Measurements from ENCODE around the gene MLN. TPM values are rescaled to one million over a fixed set of nuclear protein-coding genes. Genes with fewer than 3 reads are reported as not detected.
"Not testable (repeated sequence)": the region's sequence is repeated elsewhere in the genome, so short reads cannot be mapped to it uniquely, and the experiment has no call there.

The MLN gene
- total and polyA plus RNA-seq, 2 of the 4 experiments (the other 2 are of a cell fraction): not detected

DNA sequence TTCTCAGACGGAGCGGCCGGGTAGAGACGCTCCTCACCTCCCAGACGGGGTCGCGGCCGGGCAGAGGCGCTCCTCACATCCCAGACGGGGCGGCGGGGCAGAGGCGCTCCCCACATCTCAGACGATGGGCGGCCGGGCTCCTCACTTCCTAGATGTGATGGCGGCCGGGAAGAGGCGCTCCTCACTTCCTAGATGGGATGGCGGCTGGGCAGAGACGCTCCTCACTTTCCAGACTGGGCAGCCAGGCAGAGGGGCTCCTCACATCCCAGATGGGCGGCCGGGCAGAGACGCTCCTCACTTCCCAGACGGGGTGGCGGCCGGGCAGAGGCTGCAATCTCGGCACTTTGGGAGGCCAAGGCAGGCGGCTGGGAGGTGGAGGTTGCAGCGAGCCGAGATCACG lies 29.0 kb upstream of the MLN start:
- H2BK20ac ChIP-seq (ENCODE audit: low read depth, low read length); BruUV-seq (replicated peaks); CTCF ChIA-PET; H3K4me3 ChIP-seq (ENCODE audit: insufficient read depth, low read depth, low read length); H3K9ac ChIP-seq (ENCODE audit: low read depth, low read length); H3K23ac ChIP-seq (ENCODE audit: low read depth, low read length); H3K18ac ChIP-seq (ENCODE audit: low read depth, low read length); H2BK120ac ChIP-seq (ENCODE audit: low read depth, low read length); POLR2A ChIA-PET (ENCODE audit: unreplicated experiment); H3K79me1 ChIP-seq (ENCODE audit: low read depth in 1 of 2, low read length in 2 of 2); H4K91ac ChIP-seq (ENCODE audit: insufficient read depth, low read depth, low read length); H2BK5ac ChIP-seq (ENCODE audit: low read depth, low read length, poor library complexity, severe bottlenecking); DNase-seq; H3K9me1 ChIP-seq (ENCODE audit: insufficient read depth, low read length); H3K4me1 ChIP-seq (ENCODE audit: control insufficient read depth, insufficient read depth, low read length); H4K5ac ChIP-seq (ENCODE audit: low read depth, low read length); H3K9me3 ChIP-seq (ENCODE audit: control insufficient read depth, insufficient read depth, low read length); H3K4me2 ChIP-seq (ENCODE audit: low read depth, low read length); H2BK15ac ChIP-seq (ENCODE audit: low read depth, low read length); H3K14ac ChIP-seq (replicated peaks; ENCODE audit: low read depth, low read length); H2AFZ ChIP-seq (replicated peaks; ENCODE audit: low read length, poor library complexity); ATAC-seq (ENCODE audit: low read depth); H3K56ac ChIP-seq (ENCODE audit: extremely low read depth, insufficient read depth, low read length); H3K27ac ChIP-seq (ENCODE audit: insufficient read depth, low read length); dilution Hi-C loops (cut with HindIII; ENCODE audit: low sequenced_read_pairs, unreplicated experiment); intact Hi-C loops (cut with micrococcal nuclease); in situ Hi-C loops (cut with MboI; ENCODE audit: low sequenced_read_pairs); H4K20me1 ChIP-seq (ENCODE audit: insufficient read depth, low read length); H2AK9ac ChIP-seq (replicated peaks; ENCODE audit: low read depth, low read length, poor library complexity); H4K8ac ChIP-seq (ENCODE audit: low read depth in 2 of 2, low read length in 2 of 2); H3K4ac ChIP-seq (ENCODE audit: low read depth, low read length); H3K36me3 ChIP-seq (ENCODE audit: control insufficient read depth, insufficient read depth, low read length); H2AK5ac ChIP-seq (ENCODE audit: low read depth, low read length): not testable (repeated sequence)
- no CpG with 5 or more reads among the region's 32 CpGs for WGBS, 2 experiments (ENCODE audit: extremely low coverage in 2 of 2, insufficient read length in 1 of 2)
- peaks cover 28% of the 10 kb centered on the region for H3K27me3 ChIP-seq (ENCODE audit: control insufficient read depth, insufficient read depth, low read length)

DNA sequence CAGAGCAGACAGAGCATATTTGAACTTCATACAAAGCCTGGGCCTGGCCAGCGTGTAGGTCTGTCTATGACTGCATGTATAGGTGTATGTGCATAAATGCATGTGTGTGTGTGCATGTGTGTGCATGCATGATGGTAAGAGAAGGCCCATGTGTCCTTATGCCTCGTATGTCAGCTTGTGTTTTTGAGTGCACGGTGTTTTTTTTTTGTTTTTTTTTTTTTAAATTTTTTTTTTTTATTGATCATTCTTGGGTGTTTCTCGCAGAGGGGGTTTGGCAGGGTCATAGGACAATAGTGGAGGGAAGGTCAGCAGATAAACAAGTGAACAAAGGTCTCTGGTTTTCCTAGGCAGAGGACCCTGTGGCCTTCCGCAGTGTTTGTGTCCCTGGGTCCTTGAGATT lies 27.9 kb upstream of the MLN start:
- H3K4me3 ChIP-seq (ENCODE audit: insufficient read depth, low read depth, low read length); H3K56ac ChIP-seq (ENCODE audit: extremely low read depth, insufficient read depth, low read length); H2AK9ac ChIP-seq (replicated peaks; ENCODE audit: low read depth, low read length, poor library complexity); H2AK5ac ChIP-seq (ENCODE audit: low read depth, low read length); H4K91ac ChIP-seq (ENCODE audit: insufficient read depth, low read depth, low read length); H3K9ac ChIP-seq (ENCODE audit: low read depth, low read length); H2BK120ac ChIP-seq (ENCODE audit: low read depth, low read length); H3K36me3 ChIP-seq (ENCODE audit: control insufficient read depth, insufficient read depth, low read length); H3K18ac ChIP-seq (ENCODE audit: low read depth, low read length); intact Hi-C loops (cut with micrococcal nuclease); H2BK5ac ChIP-seq (ENCODE audit: low read depth, low read length, poor library complexity, severe bottlenecking); H4K5ac ChIP-seq (ENCODE audit: low read depth, low read length); ATAC-seq (ENCODE audit: low read depth); H2BK15ac ChIP-seq (ENCODE audit: low read depth, low read length); H3K23ac ChIP-seq (ENCODE audit: low read depth, low read length); H4K20me1 ChIP-seq (ENCODE audit: insufficient read depth, low read length); in situ Hi-C loops (cut with MboI; ENCODE audit: low sequenced_read_pairs); H3K4ac ChIP-seq (ENCODE audit: low read depth, low read length); H3K79me1 ChIP-seq (ENCODE audit: low read depth in 1 of 2, low read length in 2 of 2); H3K9me3 ChIP-seq (ENCODE audit: control insufficient read depth, insufficient read depth, low read length); DNase-seq; H3K27ac ChIP-seq (ENCODE audit: insufficient read depth, low read length); BruUV-seq (replicated peaks); dilution Hi-C loops (cut with HindIII; ENCODE audit: low sequenced_read_pairs, unreplicated experiment); H2BK20ac ChIP-seq (ENCODE audit: low read depth, low read length); H3K14ac ChIP-seq (replicated peaks; ENCODE audit: low read depth, low read length); H2AFZ ChIP-seq (replicated peaks; ENCODE audit: low read length, poor library complexity); CTCF ChIA-PET; H4K8ac ChIP-seq (ENCODE audit: low read depth in 2 of 2, low read length in 2 of 2); H3K4me1 ChIP-seq (ENCODE audit: control insufficient read depth, insufficient read depth, low read length); H3K9me1 ChIP-seq (ENCODE audit: insufficient read depth, low read length); POLR2A ChIA-PET (ENCODE audit: unreplicated experiment); H3K4me2 ChIP-seq (ENCODE audit: low read depth, low read length): not testable (repeated sequence)
- peaks cover 30% of the 10 kb centered on the region for H3K27me3 ChIP-seq (ENCODE audit: control insufficient read depth, insufficient read depth, low read length)
- 100% methylated on average over 1 of the region's 5 CpGs; no CpG with 5 or more reads in 1 of the 2 experiments for WGBS, 2 experiments (ENCODE audit: extremely low coverage in 2 of 2, insufficient read length in 1 of 2)
